ENCODE measurements around the gene TMEM135.
"Not testable (repeated sequence)": the region's sequence is repeated elsewhere in the genome, so short reads cannot be mapped to it uniquely, and the experiment has no call there.

TMEM135 gene

DNA sequence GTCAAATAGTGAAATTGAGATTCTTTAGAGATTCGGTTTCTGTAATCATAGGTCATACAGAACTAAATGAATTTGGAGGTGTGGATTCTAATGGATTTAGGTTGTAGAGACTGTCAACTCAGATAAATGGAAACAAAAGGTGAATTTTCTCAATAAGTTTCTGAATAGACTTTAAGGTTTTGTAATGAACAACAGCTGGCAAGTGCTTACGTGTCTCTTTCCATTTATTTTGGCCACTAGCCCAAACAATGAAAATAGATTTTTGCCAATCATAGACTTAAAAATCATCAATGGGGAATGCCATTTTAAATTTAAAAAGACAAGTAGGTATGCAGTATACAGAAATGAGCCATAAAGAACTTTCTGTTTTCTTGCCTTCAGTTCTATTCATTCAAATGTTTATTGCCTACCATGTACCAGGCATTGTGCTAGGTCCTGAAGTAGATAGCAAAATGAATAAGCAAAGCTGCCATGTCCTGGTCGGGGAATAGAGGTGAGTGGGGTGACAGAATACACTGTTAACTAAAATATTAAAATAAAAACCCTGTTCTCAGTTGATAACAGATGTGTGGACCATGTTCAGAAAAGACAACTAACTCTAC lies 16.9 kb upstream of the TMEM135 start:
- no peak for DNase-seq (ENCODE audit: low spot score)

DNA sequence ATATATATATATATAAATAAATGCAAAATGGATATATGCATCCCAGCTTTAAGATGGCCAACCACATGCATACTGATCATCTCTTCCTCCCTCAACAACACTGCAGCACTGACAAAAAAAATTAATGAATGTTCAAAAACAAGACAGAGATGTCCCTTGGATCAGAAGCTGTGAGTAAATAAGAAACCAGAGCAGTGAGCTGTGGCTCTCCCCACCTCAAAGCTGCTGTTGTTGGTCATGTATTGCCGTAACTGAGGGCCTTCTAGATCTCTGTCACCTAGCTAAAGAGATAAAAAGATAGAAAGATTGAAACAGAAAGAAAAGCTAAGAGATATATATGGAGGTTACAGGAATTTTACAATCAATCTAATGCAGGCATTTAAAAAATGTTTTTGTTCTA lies 15.5 kb upstream of the TMEM135 start:
- DNase-seq (ENCODE audit: low spot score): no peak

DNA sequence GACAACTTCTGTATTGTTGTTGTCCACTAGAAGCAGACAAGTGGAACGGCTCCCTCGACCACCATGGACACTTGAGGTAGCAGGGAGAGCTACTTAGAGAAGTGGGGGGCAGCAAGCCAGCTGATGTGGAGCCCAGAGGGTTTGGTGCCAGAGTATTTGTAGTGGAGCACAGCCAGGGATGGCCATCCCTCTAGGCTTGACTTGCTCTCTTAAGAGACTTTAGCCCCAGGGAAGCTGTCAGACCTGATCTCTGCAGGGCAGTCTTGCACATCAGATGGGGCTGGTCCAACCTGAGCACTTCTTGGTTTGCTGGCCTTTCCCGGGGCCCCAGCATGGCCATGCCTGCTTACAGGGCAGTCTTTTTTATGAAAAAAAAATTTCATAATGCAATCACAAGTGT lies 15.0 kb upstream of the TMEM135 start:
- no peak for DNase-seq (ENCODE audit: low spot score)

DNA sequence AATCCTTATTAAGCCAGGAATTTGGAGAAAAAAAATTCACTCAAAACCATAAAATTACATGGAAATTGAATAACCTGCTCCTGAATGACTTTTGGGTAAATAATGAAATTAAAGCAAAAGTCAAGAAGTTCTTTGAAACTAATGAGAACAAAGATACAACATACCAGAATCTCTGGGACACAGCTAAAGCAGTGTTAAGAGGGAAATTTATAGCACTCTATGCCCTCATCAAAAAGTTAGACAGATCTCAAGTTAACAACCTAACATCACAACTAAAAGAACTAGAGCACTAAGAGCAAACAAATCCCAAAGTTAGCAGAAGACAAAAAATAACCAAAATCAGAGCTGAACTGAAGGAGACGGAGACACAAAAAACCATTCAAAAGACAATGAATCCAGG lies 11.3 kb upstream of the TMEM135 start:
- not testable (repeated sequence) for DNase-seq (ENCODE audit: low spot score)

DNA sequence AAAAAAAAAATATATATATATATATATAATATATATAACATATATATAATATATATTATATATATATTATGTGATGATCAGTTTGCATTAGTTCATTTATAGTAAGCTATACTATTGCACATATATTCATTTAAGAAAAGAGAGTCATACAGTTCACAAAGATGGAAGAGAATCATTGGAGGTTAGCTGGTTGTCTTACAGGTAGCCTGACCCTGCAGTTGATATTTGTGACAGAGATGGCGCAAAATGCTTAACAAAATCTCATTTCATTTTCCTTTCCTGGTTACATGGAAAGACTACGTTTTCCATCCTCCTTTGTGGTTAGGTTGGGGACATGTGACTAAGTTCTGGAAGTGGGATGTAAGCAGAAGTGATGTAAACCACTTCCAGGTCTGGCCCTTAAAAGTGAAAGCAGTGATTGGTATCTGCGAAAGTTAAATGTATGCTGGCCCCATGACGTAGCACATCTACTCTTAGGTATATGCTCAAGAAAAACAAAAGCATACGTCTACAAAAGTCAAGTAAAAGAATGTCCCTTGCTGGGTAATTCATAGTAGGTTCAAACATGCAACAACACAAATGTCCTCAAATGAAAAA lies 7.2 kb upstream of the TMEM135 start:
- DNase-seq (ENCODE audit: low spot score): no peak

DNA sequence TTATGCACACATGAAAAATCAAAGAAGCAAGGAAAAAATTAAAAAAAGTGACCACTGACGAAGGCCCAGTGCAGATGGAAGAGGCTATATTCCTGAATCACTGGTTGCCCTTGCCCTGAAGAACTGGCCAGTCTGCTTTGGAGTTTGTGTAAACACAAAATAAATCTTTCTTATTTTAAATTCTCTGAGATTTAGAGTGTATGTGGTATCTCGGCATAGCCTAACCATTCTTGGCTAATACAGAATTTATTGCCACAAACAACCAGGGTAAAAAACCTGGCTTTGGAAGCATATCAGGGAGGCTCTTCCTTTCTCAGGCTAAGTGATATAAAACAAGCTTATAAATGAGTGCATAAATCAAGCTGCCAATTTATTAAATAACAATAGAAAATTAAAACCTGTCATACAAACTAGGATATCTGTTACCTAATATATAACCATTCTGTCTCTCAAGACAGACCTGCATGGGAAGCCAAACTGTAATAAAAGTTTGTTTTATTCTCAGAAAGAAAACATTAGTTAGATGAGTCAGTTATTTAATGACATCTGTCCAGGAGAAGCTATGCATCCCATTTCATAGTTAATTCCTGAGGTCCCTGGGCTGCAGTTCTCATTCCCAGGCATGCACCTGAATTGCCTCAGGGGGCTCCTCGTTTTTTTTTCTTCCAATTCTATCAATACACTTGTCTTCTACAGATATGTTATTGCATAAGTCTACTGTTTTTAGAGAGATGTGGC lies 6.1 kb upstream of the TMEM135 start:
- no peak for DNase-seq (ENCODE audit: low spot score)

DNA sequence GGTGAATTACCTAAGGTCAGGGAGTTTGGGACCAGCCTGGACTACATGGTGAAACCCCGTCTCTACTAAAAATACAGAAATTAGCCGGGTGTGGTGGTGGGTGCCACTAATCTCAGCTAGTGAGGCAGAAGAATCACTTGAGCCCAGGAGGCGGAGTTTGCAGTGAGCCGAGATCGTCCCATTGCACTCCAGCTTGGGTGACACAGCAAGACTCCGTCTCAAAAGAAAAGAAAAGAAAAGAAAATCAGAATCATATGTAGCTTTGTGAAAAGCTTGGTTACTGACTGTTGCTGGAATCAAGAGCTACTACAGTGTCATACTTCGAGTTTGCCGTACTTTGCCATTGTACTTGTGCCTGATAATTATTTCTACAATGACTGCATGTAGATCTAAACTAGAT lies 4.2 kb upstream of the TMEM135 start:
- DNase-seq (ENCODE audit: low spot score): no peak

DNA sequence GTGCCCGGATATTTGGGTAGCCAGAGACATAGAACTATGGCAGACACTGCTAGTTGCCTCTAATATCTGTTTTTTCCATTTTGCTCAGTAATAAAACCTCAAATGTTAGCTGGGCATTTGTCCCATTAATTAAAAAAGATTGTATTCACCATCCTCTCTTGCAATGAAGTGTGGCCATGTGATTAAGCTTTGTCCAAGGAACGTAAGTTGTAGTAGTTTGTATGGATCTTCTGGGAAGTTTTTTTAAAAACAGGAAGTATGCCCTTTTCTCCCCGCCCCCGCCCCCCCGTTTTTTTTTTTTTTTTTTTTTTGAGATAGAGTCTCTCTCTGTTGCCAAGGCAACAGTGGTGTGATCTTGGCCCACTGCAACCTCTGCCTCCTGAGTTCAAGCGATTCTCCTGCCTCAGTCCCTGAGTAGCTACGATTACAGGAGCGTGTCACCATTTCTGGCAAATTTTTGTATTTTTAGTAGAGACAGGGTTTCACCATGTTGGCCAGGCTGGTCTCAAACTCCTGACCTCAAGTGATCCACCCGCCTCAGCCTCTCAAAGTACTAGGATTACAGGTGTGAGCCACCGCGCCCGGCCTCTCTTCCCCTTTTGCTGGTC lies 1.7 kb upstream of the TMEM135 start:
- no peak for DNase-seq (ENCODE audit: low spot score)

DNA sequence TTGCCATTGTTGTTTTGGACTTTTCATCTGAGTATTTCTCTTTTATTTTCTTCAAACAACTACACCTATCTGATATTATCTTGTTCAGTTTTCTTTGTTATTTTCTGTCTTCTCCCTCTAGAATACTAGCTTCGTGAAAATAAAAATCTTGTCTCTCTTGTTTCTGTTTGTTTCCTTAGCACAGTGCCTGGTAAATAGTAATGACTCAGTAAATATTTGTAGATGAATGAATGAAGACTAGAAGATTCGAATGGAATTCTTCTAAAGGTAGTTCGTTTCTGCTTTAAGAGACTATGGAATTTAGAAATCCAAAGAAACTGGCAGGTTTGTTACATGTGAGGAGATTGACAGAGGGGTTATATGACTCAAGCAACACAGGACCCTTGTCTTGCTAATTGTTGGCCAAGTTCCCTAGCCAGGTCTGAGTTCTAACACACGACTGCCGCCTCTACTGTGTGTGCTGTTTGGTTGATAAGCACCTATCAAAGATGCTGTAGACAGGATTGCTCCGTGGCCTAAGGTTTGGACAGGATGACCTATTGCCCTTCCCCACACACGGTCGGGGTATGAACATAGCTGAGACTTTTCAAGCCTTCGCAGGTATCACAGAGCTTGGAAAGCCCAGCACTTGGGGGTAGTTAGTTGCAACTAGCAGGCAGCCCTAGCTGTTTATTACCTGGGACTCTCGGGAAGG lies 831 bp upstream of the TMEM135 start:
- DNase-seq (ENCODE audit: low spot score): no peak

DNA sequence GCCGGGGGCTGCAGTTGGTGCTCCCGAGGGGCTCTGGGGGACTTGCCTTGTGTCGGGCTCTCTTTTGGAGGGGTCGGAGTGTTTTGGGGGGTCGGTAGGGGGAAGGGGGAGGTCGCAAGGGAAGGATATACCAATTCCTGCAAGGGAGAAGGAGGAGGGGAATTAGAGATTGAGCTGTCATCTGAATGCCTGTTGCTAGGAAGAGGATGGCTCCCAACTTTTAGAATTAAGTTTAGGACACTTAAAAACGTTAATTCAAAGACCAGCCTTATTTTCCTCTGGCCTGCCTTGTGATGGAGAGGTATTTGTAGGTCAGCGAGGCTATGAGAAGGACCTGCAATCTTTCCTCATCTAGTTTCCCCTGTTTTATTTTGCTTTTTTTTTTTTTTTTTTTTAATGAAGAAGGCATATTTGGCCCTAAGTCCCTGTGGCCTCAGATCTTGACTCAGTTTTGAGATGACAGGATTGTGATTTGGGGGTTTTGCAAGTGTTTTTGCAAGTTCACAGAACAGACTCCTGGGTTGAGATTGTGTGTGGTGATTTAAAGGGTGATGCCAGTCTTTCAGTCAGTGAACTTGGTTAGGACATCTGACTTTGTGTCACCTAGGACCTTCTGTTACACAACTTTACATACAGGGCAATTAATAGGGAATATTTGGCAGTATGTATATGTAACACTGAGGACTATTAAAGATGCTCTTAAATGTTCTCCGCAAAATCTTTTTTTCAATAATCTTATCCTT lies 672 bp downstream of the TMEM135 start:
- no peak for DNase-seq (ENCODE audit: low spot score)

DNA sequence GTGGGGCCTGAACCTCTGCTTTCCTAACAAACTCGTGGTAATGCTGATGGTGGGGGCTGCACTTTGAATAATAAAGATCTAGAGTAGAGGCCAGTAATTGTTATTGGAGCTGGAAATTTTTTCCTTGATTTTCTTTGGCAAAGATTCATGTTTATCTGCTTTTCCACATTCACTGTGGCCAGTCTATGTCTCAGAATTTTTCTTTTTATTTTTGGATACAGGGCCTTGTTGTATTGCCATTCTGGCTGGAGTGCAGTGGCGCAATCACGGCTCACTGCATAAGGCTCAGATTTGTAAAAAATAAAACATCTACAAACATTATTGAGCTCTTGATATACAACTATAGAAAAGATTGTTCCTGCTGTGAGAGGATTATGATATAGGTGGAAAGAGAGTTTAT lies 1.6 kb downstream of the TMEM135 start:
- no peak for DNase-seq (ENCODE audit: low spot score)

DNA sequence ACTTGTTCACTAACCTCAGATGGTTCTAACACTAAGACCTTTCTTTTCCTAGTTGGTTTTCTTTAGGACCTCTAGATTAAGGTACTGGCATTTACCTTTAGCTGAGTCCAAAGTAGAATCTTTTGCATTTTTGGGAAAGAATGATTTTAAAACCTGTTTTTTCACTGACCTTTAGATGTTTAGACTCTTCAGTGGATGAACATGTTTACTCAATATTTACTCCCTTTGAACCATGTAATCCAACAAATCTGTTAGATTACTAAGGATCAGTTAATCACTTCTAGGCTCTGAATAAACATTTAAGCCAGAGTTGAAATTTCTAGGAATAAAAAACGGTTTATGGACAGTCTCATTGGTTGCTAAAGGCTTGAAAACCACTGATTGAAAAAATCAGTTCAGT lies 6.2 kb downstream of the TMEM135 start:
- no peak for DNase-seq (ENCODE audit: low spot score)

DNA sequence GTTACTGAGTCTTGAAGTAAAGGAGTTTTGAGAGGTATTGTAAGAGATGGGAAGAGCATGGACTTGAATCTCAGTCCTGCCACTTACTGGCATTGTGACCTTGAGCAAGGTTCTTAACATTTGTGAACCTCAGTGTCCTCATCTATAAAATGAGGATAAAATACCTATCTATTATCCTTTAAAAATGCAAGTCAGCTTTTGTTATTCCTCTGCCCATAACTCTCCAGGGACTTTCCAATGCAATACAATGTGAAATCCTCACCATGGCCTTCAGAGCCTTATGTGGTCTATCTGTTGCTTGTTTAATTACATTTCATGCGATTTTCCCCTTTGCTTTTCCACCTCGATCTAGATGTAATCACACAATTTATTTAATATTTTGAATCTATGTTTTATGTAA lies 9.1 kb downstream of the TMEM135 start:
- DNase-seq (ENCODE audit: low spot score): no peak

DNA sequence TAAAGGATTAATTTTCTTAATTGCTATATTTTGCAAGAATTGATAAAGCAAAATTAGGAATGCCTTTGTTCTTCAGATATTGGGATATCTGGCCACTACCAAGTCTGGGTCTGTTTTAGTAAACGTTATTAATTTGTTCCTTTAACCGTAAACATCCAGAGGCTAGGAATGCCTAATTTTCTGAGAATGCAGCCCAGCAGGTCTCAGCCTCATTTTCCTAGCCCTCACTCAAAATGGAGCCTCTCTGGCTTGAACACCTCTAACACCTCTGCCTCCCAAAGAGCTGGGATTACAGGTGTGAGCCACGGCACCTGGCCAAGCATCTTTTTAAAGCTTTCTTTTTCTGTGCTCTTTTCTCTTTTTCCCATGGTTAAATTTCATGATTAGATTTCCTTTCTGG lies 18.4 kb downstream of the TMEM135 start:
- no peak for DNase-seq (ENCODE audit: low spot score)

DNA sequence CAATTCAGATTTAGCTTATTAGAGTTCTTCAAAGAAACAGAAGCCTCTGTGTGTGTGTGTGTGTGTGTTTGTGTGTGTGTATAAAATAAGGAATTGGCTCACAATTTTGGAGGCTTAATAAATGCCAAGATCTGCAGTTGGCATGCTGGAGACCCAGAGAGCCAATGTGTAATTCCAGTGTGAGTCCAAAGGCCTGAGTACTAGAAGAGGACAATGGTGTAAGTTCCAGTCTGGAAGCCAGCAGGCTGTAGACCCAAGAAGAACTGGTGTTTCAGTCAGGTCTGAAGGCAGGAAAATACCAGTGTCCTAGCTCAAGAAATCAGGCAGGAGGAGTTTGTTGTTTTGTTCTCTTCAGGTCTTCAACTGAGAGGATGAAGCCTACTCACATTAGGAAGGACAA lies 20.0 kb downstream of the TMEM135 start:
- no peak for DNase-seq (ENCODE audit: low spot score)

DNA sequence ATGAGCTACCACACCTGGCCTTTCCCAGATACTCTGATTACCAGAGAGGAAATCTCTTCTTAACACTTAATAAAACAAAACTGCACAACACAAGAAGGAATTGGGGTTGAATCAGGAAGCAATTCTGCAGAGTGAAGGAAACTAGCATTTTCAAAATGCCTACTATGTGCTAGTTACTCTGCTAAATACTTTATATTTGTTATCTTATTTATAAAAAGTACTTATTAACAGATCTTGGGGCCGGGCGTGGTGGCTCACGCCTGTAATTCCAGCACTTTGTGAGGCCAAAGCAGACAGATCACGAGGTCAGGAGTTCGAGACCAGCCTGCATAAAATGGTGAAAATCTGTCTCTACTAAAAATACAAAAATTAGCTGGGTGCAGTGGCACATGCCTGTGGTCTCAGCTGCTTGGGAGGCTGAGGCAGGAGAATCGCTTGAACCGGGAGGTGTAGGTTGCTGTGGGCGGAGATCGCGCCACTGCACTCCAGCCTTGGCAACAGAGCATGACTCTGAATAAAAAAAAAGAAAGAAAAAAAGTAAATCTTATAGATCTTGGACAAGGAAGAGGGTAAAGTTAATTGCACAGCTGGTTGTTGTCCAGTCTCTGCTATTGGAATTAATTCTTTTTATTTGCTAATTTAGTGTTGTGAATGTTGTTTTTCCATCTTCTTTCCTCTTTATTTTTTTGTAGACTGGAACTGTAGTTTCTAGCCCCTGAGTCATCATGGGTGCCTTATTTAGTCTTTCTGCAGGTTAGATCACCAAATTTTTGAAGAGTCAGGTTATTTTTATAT lies 22.1 kb downstream of the TMEM135 start:
- DNase-seq (ENCODE audit: low spot score): no peak

DNA sequence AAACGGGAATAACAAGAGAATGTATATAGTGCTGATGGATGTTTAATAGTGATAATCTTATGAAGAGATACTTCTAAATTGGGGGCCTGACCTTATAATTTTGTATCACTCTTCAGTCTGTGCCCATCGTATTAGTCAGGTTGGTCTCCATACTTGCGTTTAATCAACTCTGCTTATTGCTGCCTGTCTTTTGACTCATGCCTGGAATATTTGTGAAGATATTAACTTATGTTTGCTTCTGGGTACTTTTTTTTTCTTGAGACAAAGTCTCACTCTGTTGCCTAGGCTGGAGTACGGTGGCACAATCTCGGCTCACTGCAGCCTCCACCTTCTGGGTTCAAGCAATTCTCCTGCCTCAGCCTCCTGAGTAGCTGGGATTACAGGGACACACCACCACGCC lies 24.0 kb downstream of the TMEM135 start:
- DNase-seq (ENCODE audit: low spot score): no peak

DNA sequence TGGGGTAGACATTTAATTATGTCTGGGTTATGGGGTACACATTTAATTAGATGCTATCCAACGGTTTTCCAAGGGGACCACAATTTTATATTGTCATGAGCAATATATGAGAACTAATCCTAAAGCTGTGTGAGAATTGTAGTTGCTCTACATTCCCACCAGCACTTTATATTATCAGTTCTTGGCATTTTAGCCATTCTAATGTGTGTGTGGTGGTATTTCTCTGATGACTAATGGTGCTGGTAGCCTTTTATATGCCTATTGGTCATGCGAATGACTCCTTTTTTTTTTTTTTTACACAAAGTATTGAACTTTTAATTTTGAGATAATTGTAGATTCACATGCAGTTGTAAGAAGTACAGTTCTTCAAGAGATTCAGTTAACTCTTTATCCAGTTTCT lies 26.2 kb downstream of the TMEM135 start:
- no peak for DNase-seq (ENCODE audit: low spot score)

DNA sequence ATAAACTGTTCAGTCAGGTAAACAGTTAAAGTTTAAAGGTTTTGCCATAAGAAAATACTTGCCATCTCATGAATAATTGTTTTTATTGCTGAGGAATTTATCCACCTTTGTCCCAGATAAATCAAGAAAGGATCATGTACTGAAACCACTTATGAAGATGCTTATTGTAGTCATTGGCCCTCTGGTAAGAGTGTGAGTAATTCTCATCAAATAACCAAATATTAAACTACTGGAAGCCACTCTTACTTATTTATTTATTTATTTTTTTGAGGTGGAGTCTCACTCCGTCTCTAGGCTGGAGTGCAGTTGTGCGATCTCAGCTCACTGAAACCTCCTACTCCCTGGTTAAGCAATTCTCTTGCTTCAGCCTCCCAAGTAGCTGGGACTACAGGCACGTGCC lies 35.1 kb downstream of the TMEM135 start:
- no peak for DNase-seq (ENCODE audit: low spot score)

DNA sequence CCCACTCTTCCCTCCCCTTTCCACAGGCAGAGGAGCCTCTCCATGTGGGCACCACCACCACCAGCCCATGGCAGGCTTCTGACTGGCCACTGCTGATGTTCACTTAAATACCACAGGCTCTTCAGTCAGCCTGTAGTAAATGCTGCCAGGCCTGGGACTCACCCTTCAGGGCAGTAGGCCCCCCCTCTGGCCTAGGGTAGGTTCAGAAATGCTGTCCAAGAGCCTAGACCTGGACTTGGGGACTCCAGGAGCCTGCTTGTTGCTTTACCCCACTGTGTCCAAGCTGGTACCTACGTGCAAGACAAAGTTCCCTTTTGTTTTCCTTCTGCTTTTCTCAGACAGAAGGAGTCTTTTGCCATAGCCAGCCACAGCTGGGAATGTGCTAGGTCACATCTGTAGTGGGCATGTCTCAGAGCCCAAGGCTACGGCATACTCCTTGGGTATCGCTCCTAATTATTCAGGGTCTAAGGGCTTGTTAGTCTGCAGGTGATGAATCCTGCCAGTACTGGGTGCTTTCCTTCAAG lies 38.6 kb downstream of the TMEM135 start:
- no peak for DNase-seq (ENCODE audit: low spot score)

DNA sequence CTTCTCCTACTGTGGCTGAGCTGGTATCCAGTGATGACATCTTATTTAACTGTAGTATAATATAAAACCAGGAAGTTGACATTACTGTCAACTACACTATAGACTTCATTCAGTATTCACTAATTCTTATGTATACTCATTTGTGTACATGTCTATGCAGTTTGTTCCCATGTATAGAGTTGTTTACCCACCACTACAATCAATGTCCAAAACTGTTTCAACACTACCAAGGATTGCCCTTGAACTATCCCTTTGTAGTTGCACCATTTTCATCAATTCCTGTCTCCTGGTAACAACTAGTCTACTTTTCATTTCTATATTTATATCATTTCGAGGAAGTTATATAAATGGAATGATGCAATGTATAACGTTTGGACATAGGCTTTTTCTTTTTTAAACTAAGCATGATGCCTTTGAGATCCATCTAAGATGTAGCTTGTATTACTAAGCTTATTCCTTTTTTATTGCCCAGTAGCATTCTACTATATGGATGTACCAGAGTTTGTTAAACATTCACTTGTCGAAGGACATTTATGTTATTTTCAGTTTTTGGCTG lies 39.2 kb downstream of the TMEM135 start:
- DNase-seq (ENCODE audit: low spot score): no peak
